A549 (cell line): Measurements from ENCODE around the gene CTNNBL1. TPM values are rescaled to one million over a fixed set of nuclear protein-coding genes. Genes with fewer than 3 reads are reported as not detected.

Experiments used
- ATAC-seq, 2 experiments: fragments of 200-7000 bp in 1 of 2; fragments of >200 bp in 1 of 2; cut with Nextera tagmentation in 1 of 2; cut with Tn5 transposase in 1 of 2; 3 replicates each; pipeline versions ENCODE4 v1.8.0 to v1.9.1; 2018 to 2020; ENCODE audit warnings: mild to moderate bottlenecking in 1 of 2, moderate library complexity in 1 of 2
- CTCF ChIA-PET: fragments of 300-600 bp; sonication (Branson Sonifier 250); formaldehyde crosslinking; extraction: SDS; loops from one replicate; lab custom pipeline; 2021; ENCODE audit warnings: antibody characterized with exemption, inconsistent platforms; lab: Yijun Ruan, JAX
- POLR2A ChIA-PET: fragments of 350-600 bp; formaldehyde crosslinking; extraction: SDS; loops from one replicate; lab custom pipeline; 2021; ENCODE audit warnings: antibody characterized with exemption, inconsistent platforms; lab: Yijun Ruan, JAX
- DNase-seq, 2 experiments: peaks; one replicate each; pipeline versions ENCODE4 v3.0.0 to v3.0.0-alpha.2; 2011 to 2016; ENCODE audit warnings: low read depth in 1 of 2, low spot score in 1 of 2
- FAIRE-seq: peaks from 2 replicates; lab custom pipeline; 2011; peaks lifted over from hg19 to GRCh38; lab: Jason Lieb, UNC
- H3K27ac ChIP-seq, 2 experiments: fragments of >200 bp; sonication (Bioruptor Twin); formaldehyde crosslinking; 3 replicates each; pipeline ENCODE4 v1.5.1; 2016 to 2017
- H3K4me1 ChIP-seq: fragments of >200 bp; sonication (Bioruptor Twin); formaldehyde crosslinking; 3 replicates; pipeline ENCODE4 v1.6.1; 2016
- H3K4me2 ChIP-seq: fragments of >200 bp; sonication (Bioruptor Twin); formaldehyde crosslinking; 3 replicates; pipeline ENCODE4 v1.6.1; 2016
- H3K4me3 ChIP-seq: fragments of >200 bp; sonication (Bioruptor Twin); formaldehyde crosslinking; 3 replicates; pipeline ENCODE4 v1.5.1; 2016
- H3K9me3 ChIP-seq: fragments of >200 bp; sonication (Bioruptor Twin); formaldehyde crosslinking; 3 replicates; pipeline ENCODE4 v1.6.1; 2016
- BHLHE40 ChIP-seq: IDR thresholded peaks from 2 replicates; pipeline ENCODE4 v1.6.1; 2012; ENCODE audit warnings: low read depth, low read length, inconsistent platforms
- CHD2 ChIP-seq: fragments of 150-350 bp; IDR thresholded peaks from 2 replicates; pipeline ENCODE4 v1.6.1; 2014; ENCODE audit warnings: low read length; ENCODE audit not compliant: partially characterized antibody
- EHF ChIP-seq: fragments of 250-450 bp; sonication (Bioruptor Pico); IDR thresholded peaks from 2 replicates; pipeline ENCODE4 v1.5.0; 2020; ENCODE audit warnings: mild to moderate bottlenecking
- EP300 ChIP-seq, 2 experiments: fragments of >200 bp; sonication (Bioruptor Twin); formaldehyde crosslinking; IDR thresholded peaks; 2 replicates in 1 of 2; 3 replicates in 1 of 2; pipeline ENCODE4 v1.6.1; 2016 to 2017
- FOSL2 ChIP-seq, 2 experiments: fragments of 450-650 bp in 1 of 2; fragments of >200 bp in 1 of 2; sonication (Bioruptor Twin) in 1 of 2; formaldehyde crosslinking; IDR thresholded peaks; 2 replicates each; pipeline versions ENCODE4 v1.5.0 to v1.6.1; 2016 to 2020; ENCODE audit warnings: mild to moderate bottlenecking in 1 of 2, moderate library complexity in 1 of 2
- KDM5A ChIP-seq: fragments of 200-600 bp; sonication (generic); IDR thresholded peaks from 2 replicates; pipeline ENCODE4 v1.6.1; 2016; ENCODE audit warnings: antibody characterized with exemption, mild to moderate bottlenecking
- MYC ChIP-seq: IDR thresholded peaks from 2 replicates; pipeline ENCODE4 v1.6.1; 2012; ENCODE audit warnings: mild to moderate bottlenecking, inconsistent platforms, low read length, improper control_type of control experiment, borderline replicate concordance
- NR3C1 ChIP-seq: fragments of >200 bp; sonication (Bioruptor Twin); formaldehyde crosslinking; IDR thresholded peaks from 3 replicates; pipeline ENCODE4 v1.6.1; 2017
- PBX3 ChIP-seq: IDR thresholded peaks from 2 replicates; pipeline ENCODE4 v1.6.1; 2012
- RNF2 ChIP-seq: fragments of 200-600 bp; sonication (generic); IDR thresholded peaks from 2 replicates; pipeline ENCODE4 v1.6.1; 2016; ENCODE audit warnings: low read depth, mild to moderate bottlenecking, antibody characterized with exemption, moderate library complexity, borderline replicate concordance
- SMC3 ChIP-seq: fragments of >200 bp; sonication (Bioruptor Twin); formaldehyde crosslinking; IDR thresholded peaks from 3 replicates; pipeline ENCODE4 v1.6.1; 2018; ENCODE audit warnings: inconsistent platforms
- SREBF2 ChIP-seq: fragments of 450-650 bp; IDR thresholded peaks from 2 replicates; pipeline ENCODE4 v1.6.1; 2014; ENCODE audit warnings: mild to moderate bottlenecking, moderate library complexity
- TFCP2L1 ChIP-seq: fragments of 250-450 bp; sonication (Bioruptor Pico); IDR thresholded peaks from 2 replicates; pipeline ENCODE4 v1.5.0; 2021; ENCODE audit warnings: mild to moderate bottlenecking
- WGBS: methylation state at CpG from one replicate; pipeline ENCODE4 v1.1.6; 2017; ENCODE audit errors: missing lambda C conversion rate; 5-methylcytosine and 5-hydroxymethylcytosine counted together
- polyA plus RNA-seq, 4 experiments: library from polyadenylated mRNA; depleted of rRNA in 3 of 4; stranded (reverse); fragments of >200 nt; fragmentation: RNase III in 1 of 4; extraction: RNeasy Plus Mini Kit Qiagen cat#74134 plus additional on column Dnase treatment in 1 of 4; gene quantifications; 2 replicates in 3 of 4; 3 replicates in 1 of 4; pipeline ENCODE4 v1.2.3, GENCODE V29; 2011 to 2017
- TF ChIP-seq, protein P1 (sequence below): fragments of 250-450 bp; sonication (Bioruptor Pico); IDR thresholded peaks from 2 replicates; pipeline ENCODE4 v1.5.0; 2020; ENCODE audit warnings: low read depth, mild to moderate bottlenecking, moderate library complexity

The CTNNBL1 gene
- polyA plus RNA-seq, 2 of the 4 experiments (the other 2 are of a cell fraction): 41.0 to 59.9 TPM

DNA sequence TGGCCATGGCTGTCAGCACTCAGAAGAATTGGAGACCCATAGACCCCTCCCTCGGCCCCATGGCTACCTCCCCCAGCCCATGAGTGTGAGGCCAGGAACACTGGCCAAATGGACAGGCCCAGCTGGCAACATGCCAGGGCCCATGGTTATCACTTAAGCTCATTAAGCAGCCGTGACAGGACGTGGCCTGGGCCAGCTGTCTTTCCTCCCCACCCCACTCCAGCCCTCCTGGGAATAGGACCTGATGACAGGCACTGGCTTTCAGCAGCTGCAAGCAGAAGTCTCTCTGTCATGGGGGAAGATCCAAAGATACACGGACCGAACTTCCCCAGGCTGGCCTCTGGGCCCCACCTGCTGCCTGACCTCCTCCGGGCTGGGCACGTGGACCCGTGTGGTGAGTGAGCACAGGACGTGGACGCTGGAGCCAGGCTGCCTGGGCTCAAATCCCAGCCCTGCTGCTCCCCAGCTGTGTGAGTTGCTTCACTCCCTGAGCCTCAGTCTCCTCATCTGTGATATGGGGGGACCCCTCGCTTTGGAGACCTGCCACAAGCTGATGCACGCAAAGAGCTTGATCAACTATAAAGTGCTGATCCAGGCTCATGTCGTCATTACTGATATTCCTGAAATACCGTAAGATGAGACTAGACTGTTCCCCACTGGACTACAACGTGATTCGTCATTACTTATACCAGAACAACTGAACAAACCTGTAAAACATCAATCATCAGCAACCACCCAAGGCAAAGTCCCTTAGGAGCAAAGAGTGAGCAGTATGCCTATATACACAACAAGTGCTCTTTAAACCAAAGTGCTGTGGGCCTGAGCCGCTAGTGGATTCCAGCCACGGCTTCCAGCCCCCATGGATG lies 187.1 kb downstream of the CTNNBL1 start:
- WGBS: 70% methylated on average over 17 of the region's 18 CpGs
- Histone ChIP-seq H3K4me3 (no peak overlapping the region), H3K4me1 (no peaks in the 10 kb centered on the region), H3K4me2 (no peak overlapping the region), H3K27ac (no peak overlapping the region), H3K9me3 (no peaks in the 10 kb centered on the region)
- POLR2A ChIA-PET: no interaction called here
- CTCF ChIA-PET: interaction anchor here (1.2 to 1.9 kb wide), 3 partner anchors 8 to 496 kb away, joined by 3 to 5 read pairs (median 4); partner anchors contain the start of gene VSTM2L
- TF ChIP-seq EP300 (IDR thresholded peaks at IDR 0.05): no peak
- ATAC-seq (no peak), DNase-seq (no peak), FAIRE-seq (no peak)

DNA sequence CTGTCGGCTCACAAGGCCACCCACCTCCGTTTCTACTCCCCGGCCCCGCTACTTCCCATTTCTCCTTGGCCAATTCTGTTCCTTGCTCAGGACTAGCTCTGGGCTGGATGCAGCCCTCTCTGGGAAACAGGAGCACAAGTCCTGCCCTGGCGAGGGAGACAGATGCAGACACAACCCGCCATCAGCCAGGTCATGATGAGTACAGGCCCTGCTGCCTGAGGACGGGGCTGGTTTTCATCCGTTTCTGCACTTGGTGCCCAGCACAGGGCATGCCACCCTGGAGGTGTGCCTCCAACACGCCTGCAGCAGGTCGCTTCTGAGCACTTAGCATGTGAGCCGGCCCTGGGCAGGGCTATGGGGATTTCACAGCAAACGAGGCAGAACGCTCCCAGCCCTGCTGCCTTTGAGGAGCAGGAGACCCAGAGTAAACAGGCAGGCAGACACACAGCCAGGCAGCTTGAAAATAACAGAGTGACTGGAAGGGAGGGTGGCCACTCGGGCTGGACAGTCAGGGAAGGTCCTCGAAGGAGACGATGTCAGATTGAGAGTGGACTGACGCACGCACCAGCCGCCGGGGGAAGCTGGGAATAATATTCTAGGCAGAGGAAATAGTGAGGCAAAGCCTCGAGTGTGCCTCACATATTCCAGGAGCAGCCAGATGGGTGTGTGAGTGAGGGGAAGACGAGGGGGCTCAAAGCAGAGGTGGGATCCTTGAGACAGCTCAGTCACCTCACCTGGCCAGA lies 187.9 kb downstream of the CTNNBL1 start:
- Histone ChIP-seq H3K4me1 (no peaks in the 10 kb centered on the region), H3K9me3 (no peaks in the 10 kb centered on the region), H3K4me3 (no peak overlapping the region), H3K27ac (no peak overlapping the region), H3K4me2 (no peak overlapping the region)
- DNase-seq: no peak
- ChIA-PET CTCF (interaction anchor here (1.2 to 1.9 kb wide), 3 partner anchors 8 to 21 kb away, joined by 3 to 5 read pairs (median 4); partner anchors contain the start of gene VSTM2L), POLR2A (no interaction called here)
- peak in 1 of 2 experiments; percentile 20; a peak in 2 of 6 replicates for ATAC-seq
- whole genome bisulfite sequencing: 67% methylated on average over 19 of the region's 22 CpGs
- no peak for TF ChIP-seq FOSL2 (IDR thresholded peaks at IDR 0.05)
- no peak for TF ChIP-seq FOSL2 (CRISPR knock-in tag; IDR thresholded peaks at IDR 0.05)
- TF ChIP-seq NR3C1: no peak
- TF ChIP-seq BHLHE40: no peak
- TF ChIP-seq TFCP2L1 (CRISPR knock-in tag): no peak
- no peak for TF ChIP-seq SREBF2
- TF ChIP-seq CHD2: no peak
- no peak for TF ChIP-seq RNF2
- TF ChIP-seq MYC: no peak
- TF ChIP-seq EHF (CRISPR knock-in tag): no peak
- no peak for TF ChIP-seq PBX3
- TF ChIP-seq, protein P1, sequence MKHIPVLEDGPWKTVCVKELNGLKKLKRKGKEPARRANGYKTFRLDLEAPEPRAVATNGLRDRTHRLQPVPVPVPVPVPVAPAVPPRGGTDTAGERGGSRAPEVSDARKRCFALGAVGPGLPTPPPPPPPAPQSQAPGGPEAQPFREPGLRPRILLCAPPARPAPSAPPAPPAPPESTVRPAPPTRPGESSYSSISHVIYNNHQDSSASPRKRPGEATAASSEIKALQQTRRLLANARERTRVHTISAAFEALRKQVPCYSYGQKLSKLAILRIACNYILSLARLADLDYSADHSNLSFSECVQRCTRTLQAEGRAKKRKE (CRISPR knock-in tag): no peak
- no peak for FAIRE-seq

DNA sequence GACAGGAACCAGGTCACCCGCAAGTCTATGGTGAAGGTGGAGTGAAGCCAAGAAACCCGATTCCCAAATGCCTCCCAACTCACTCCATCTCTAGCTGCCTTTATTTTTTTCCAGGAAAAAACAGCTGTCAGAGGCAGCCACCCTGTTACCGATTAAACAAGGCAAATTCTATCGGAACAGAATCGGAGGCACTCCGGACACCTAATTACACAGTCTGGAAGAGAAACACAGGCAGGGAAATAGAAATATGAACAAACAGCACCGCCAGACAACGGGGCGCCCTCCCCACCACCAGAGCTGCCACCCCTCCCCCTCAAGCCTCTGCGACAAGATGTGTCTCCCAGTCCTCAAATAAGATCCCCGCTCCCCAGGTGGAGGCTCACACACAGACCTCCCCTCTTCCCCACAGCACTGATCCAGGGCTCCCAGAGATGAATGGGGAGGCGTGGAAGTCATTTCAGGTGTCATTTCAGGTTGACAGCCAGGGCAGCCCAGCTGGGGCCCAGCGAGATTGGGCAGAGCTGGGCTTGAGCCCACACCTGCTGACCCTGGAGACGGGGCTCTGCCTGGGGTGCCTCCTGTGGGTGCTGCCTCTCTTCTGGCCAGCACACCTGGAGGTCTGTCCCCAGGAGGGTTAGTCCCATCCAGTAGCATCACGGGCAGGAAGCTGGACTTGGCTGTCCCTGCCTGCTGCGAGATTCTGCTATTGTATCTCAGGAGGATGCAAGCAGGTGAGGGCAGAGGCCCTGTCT lies 189.3 kb downstream of the CTNNBL1 start:
- no peaks in the 10 kb centered on the region for H3K9me3 ChIP-seq
- ChIA-PET CTCF (interaction anchor here (0.6 to 1.9 kb wide), 3 partner anchors 15 to 318 kb away, joined by 3 to 5 read pairs (median 3); partner anchors contain the start of gene VSTM2L), POLR2A (no interaction called here)
- no peak for ATAC-seq
- no peak for FAIRE-seq
- 70% methylated on average over 13 of the region's 16 CpGs for WGBS
- no peak overlapping the region for H3K4me2 ChIP-seq
- H3K4me3 ChIP-seq: no peak overlapping the region
- H3K4me1 ChIP-seq: no peaks in the 10 kb centered on the region
- TF ChIP-seq KDM5A: no peak
- no peak for TF ChIP-seq NR3C1
- no peak for TF ChIP-seq SMC3
- no peak overlapping the region for H3K27ac ChIP-seq
- DNase-seq: no peak
